HG02840 (cell line): ENCODE measurements around the gene NR3C2.
"Not testable (repeated sequence)": the region's sequence is repeated elsewhere in the genome, so short reads cannot be mapped to it uniquely, and the experiment has no call there.

Experiments used
- ATAC-seq: cut with Tn5 transposase; IDR thresholded peaks from one replicate; pipeline ENCODE4 v1.9.1; 2021; ENCODE audit warnings: mild to moderate bottlenecking, moderate library complexity, moderate number of reproducible peaks; ENCODE audit not compliant: unreplicated experiment, low FRiP score

NR3C2 gene

GRCh38 chr4:148327683-148328082 is 114.5 kb downstream of the NR3C2 start:
- ATAC-seq, result no peak

DNA sequence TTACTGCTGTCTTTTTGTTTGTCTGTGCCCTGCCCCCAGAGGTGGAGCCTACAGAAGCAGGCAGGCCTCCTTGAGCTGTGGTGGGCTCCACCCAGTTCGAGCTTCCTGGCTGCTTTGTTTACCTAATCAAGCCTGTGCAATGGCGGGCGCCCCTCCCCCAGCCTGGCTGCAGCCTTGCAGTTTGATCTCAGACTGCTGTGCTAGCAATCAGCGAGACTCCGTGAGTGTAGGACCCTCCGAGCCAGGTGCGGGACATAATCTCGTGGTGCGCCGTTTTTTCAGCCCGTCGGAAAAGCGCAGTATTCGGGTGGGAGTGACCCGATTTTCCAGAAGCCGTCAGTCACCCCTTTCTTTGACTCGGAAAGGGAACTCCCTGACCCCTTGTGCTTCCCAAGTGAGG is 118.9 kb downstream of the NR3C2 start:
- ATAC-seq, result not testable (repeated sequence)

- ATAC-seq, result no peak
Measured at GRCh38 chr4:148315049-148315448, 127.2 kb downstream of the NR3C2 start.

GRCh38 chr4:148312956-148313490 is 129.2 kb downstream of the NR3C2 start:
- no peak for ATAC-seq

- no peak for ATAC-seq
Measured at GRCh38 chr4:148311526-148311925, 130.7 kb downstream of the NR3C2 start.

DNA sequence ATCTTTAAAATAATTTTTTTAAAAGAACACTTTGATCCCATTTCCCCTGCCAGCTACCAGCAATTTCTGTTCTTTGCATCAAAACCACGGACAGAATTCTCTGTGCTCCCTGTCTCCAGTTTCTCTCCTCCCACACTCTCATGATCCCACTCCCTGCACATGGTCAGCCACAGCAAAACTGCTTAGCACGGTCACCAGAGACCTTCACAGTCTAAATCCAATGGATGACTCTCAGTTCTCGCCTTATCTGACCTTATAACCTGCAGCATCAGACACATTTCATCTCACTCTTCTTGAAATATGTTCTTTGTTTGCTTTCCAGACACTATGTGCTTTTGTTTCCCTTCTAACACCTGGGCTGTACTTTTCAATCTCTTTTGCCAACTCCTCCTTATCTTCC is 131.5 kb downstream of the NR3C2 start:
- ATAC-seq, result no peak

DNA sequence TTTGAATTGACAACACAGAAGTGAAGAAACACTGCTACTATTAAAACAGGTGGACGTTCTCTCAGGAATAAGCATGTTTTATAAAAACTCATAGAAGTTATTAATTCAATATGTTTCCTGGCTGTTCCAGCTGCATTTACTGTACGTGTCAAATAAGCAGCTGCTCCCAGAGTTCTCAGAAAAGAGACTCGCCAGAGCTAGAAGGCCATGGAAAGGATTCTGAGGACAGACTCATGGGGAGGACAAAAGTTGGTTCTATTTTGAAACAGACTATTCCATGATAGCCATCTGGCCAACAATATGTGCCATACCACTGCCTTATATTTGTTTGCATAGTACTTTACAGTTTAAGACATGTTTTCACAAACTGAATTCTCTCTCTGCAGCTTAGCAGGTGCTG is 136.5 kb downstream of the NR3C2 start:
- ATAC-seq, result no peak

- ATAC-seq, result no peak
Measured at GRCh38 chr4:148302416-148302815, 139.8 kb downstream of the NR3C2 start.

GRCh38 chr4:148300877-148301276 is 141.3 kb downstream of the NR3C2 start:
- ATAC-seq, result no peak

GRCh38 chr4:148299337-148299736 is 142.9 kb downstream of the NR3C2 start:
- no peak for ATAC-seq

- no peak for ATAC-seq
Measured at GRCh38 chr4:148296498-148296897, 145.7 kb downstream of the NR3C2 start.

- no peak for ATAC-seq
Measured at GRCh38 chr4:148295642-148296041, 146.6 kb downstream of the NR3C2 start.

DNA sequence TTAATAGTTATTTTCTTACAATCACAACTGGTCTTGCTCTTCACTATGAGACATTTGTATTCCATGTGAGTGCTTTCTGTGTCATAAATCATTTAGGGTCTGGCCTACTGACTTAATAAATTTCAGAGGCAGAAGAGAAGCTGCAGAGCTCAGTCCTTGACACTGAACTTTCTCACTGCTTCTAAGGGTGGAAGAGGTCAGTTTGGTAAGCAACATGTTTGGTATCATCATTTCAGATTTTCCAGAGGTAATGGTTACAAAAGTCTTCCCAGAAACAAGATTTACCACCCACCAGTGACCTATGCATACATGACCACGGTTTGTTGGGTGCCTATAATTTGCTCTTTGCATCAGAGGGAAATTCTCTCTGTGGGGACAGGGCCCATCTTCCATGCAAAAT is 148.6 kb downstream of the NR3C2 start:
- ATAC-seq, result no peak

GRCh38 chr4:148292686-148293085 is 149.5 kb downstream of the NR3C2 start:
- no peak for ATAC-seq

- no peak for ATAC-seq
Measured at GRCh38 chr4:148289740-148290139, 152.5 kb downstream of the NR3C2 start.

GRCh38 chr4:148288448-148288847 is 153.8 kb downstream of the NR3C2 start:
- ATAC-seq, result no peak

- ATAC-seq, result no peak
Measured at GRCh38 chr4:148287111-148287510, 155.1 kb downstream of the NR3C2 start.

DNA sequence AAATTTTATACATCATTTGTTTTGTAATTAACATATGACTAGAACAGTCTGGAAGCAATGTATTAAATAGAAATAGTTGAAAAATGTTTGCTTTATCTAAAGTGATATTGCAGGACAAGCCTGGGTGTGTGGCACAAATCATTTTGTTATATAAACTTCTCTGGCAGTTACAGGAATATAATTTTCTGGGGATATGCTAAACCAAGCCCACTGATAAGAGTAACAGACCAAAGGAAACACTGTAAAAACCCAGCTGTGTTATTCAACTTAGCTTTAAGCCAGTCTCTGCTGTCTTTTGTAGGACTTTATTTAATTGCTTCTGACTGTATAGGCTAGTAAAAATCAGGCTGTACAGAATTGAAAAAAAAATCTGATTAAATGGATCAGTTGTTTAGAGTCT is 156.2 kb downstream of the NR3C2 start:
- no peak for ATAC-seq

- ATAC-seq, result no peak
Measured at GRCh38 chr4:148283665-148284064, 158.5 kb downstream of the NR3C2 start.

DNA sequence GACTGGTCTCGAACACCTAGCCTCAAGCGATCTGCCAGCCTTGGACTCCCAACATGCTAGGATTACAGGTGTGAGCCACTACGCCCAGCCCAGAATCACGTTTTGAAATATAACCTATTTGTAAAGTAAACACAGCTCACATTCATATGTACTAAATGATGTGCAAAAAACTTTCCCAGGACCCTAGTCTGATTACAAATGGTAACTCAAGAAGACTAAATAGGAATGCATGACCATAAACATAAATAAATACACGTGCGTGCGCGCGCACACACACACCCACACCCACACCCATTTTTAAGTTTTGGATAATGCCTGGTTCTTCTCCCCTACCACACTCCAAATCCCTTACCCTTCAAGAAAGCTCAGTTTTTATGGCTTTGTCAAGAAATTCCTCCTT is 163.9 kb downstream of the NR3C2 start:
- ATAC-seq, result no peak

GRCh38 chr4:148275266-148275665 is 166.9 kb downstream of the NR3C2 start:
- no peak for ATAC-seq

- no peak for ATAC-seq
Measured at GRCh38 chr4:148273501-148273986, 168.7 kb downstream of the NR3C2 start.

GRCh38 chr4:148271166-148271565 is 171.0 kb downstream of the NR3C2 start:
- ATAC-seq, result no peak
